Activated CD8-positive, alpha-beta T cell treated with anti-CD3 and anti-CD28 coated beads, Interleukin-2, amount 10 ng/mL, durations not matched to agents 7 days and 5 days (primary cell): ENCODE results near the gene ANKDD1B. TPM values are rescaled to one million over a fixed set of nuclear protein-coding genes. Genes with fewer than 3 reads are reported as not detected.
A peak's percentile ranks its signal among the peaks of the same experiment; 100 is the strongest.
"Not testable (repeated sequence)": the region's sequence is repeated elsewhere in the genome, so short reads cannot be mapped to it uniquely, and the experiment has no call there.

Experiments
- ATAC-seq: fragments of 150-1000 bp; cut with Tn5 transposase; one replicate; pipeline ENCODE4 v1.10.0; 2021; ENCODE audit warnings: moderate library complexity
- CTCF ChIA-PET: fragments of 350-600 bp; sonication (Branson Sonifier 250); formaldehyde crosslinking; loops from one replicate; lab custom pipeline; 2021; ENCODE audit warnings: antibody characterized with exemption; lab: Charles Lee
- POLR2A ChIA-PET: fragments of 350-600 bp; sonication (Branson Sonifier 250); formaldehyde crosslinking; loops from one replicate; lab custom pipeline; 2021; ENCODE audit warnings: antibody characterized with exemption; lab: Charles Lee
- DNase-seq: peaks from one replicate; pipeline ENCODE4 v3.0.0-alpha.2; 2020
- H3K27ac Mint-ChIP-seq: one replicate; pipeline ENCODE4 v1.8.0; 2021; ENCODE audit warnings: mild to moderate bottlenecking, mixed read lengths
- H3K27me3 Mint-ChIP-seq: one replicate; pipeline ENCODE4 v1.8.0; 2021; ENCODE audit warnings: low read depth, mixed read lengths
- H3K36me3 Mint-ChIP-seq: one replicate; pipeline ENCODE4 v1.8.0; 2021; ENCODE audit warnings: low read depth, mixed read lengths
- H3K4me1 Mint-ChIP-seq: one replicate; pipeline ENCODE4 v1.8.0; 2021; ENCODE audit warnings: low read depth, mixed read lengths
- H3K4me3 Mint-ChIP-seq: one replicate; pipeline ENCODE4 v1.8.0; 2021; ENCODE audit warnings: mild to moderate bottlenecking, mixed read lengths
- H3K9me3 Mint-ChIP-seq: one replicate; pipeline ENCODE4 v1.8.0; 2022; ENCODE audit warnings: mixed read lengths; ENCODE audit not compliant: insufficient read depth
- total RNA-seq, 2 experiments: library from RNA; stranded (reverse); gene quantifications; one replicate each; pipeline ENCODE4 v1.2.3, GENCODE V29; 2021

The ANKDD1B gene
- total RNA-seq, 2 experiments from 2014 or later: 0.18 to 0.32 TPM

- ATAC-seq (peak; percentile 64), DNase-seq (no peak)
- H3K9me3 Mint-ChIP-seq: no peaks in the 10 kb centered on the region
- peak overlapping the region; percentile 43 for H3K27ac Mint-ChIP-seq
- peaks cover 9% of the 10 kb centered on the region for H3K4me1 Mint-ChIP-seq
- ChIA-PET POLR2A (no interaction called here), CTCF (interaction anchor here (0.6 to 1.6 kb wide), 4 partner anchors 9 to 441 kb away, joined by 3 read pairs; partner anchors contain the start of gene POC5)
- no peaks in the 10 kb centered on the region for H3K27me3 Mint-ChIP-seq
- H3K4me3 Mint-ChIP-seq: peak overlapping the region; percentile 7
- H3K36me3 Mint-ChIP-seq: peaks cover 31% of the 10 kb centered on the region
Observed at GRCh38 chr5:75678155-75678554, 66.9 kb downstream of the ANKDD1B start.

GRCh38 chr5:75681125-75681830 is 70.0 kb downstream of the ANKDD1B start:
- Mint-ChIP-seq H3K27me3 (no peaks in the 10 kb centered on the region), H3K36me3 (peaks cover 34% of the 10 kb centered on the region), H3K4me3 (no peak overlapping the region), H3K27ac (no peak overlapping the region), H3K4me1 (peaks cover 9% of the 10 kb centered on the region), H3K9me3 (no peaks in the 10 kb centered on the region)
- no peak for DNase-seq
- POLR2A ChIA-PET: interaction anchor here (1.0 kb wide), 1 partner anchor 692 kb away, joined by 3 read pairs; no protein-coding TSS in a partner anchor
- ATAC-seq: no peak
- CTCF ChIA-PET: interaction anchor here (0.7 to 4.8 kb wide), 17 partner anchors 8 to 756 kb away, joined by 3 to 29 read pairs (median 4); partner anchors contain the start of genes ANKRD31, HMGCR and POLK

- POLR2A ChIA-PET: no interaction called here
- CTCF ChIA-PET: no interaction called here
- H3K36me3 Mint-ChIP-seq: peaks cover 41% of the 10 kb centered on the region
Observed at GRCh38 chr5:75685141-75685540, 73.9 kb downstream of the ANKDD1B start.

GRCh38 chr5:75686480-75686879 is 75.2 kb downstream of the ANKDD1B start:
- POLR2A ChIA-PET: no interaction called here
- Mint-ChIP-seq H3K4me1 (peaks cover 5% of the 10 kb centered on the region), H3K36me3 (peaks cover 44% of the 10 kb centered on the region), H3K27ac (no peak overlapping the region), H3K27me3 (no peaks in the 10 kb centered on the region), H3K9me3 (no peaks in the 10 kb centered on the region), H3K4me3 (no peak overlapping the region)
- ATAC-seq (no peak), DNase-seq (no peak)
- CTCF ChIA-PET: no interaction called here

More at GRCh38 chr5:75685141-75685540, 73.9 kb downstream of the ANKDD1B start:
- Mint-ChIP-seq H3K27ac (no peak overlapping the region), H3K27me3 (no peaks in the 10 kb centered on the region), H3K4me1 (no peaks in the 10 kb centered on the region), H3K4me3 (no peak overlapping the region), H3K9me3 (no peaks in the 10 kb centered on the region)
- no peak for ATAC-seq
- DNase-seq: no peak

- POLR2A ChIA-PET: interaction anchor here (0.6 kb wide), 1 partner anchor 22 kb away, joined by 4 read pairs; no protein-coding TSS in a partner anchor
- DNase-seq: peak; percentile 54
- Mint-ChIP-seq H3K27me3 (no peaks in the 10 kb centered on the region), H3K4me1 (peaks cover 10% of the 10 kb centered on the region), H3K4me3 (no peak overlapping the region), H3K9me3 (no peaks in the 10 kb centered on the region), H3K27ac (peak overlapping the region; percentile 27), H3K36me3 (peaks cover 46% of the 10 kb centered on the region)
- CTCF ChIA-PET: interaction anchor here (1.1 to 2.6 kb wide), 2 partner anchors 10 to 22 kb away, joined by 3 to 9 read pairs; no protein-coding TSS in a partner anchor
- ATAC-seq: peak; percentile 58
Observed at GRCh38 chr5:75690669-75691068, 79.4 kb downstream of the ANKDD1B start.

GRCh38 chr5:75694781-75695180 is 83.5 kb downstream of the ANKDD1B start:
- ATAC-seq (no peak), DNase-seq (no peak)
- POLR2A ChIA-PET: no interaction called here
- CTCF ChIA-PET: no interaction called here
- Mint-ChIP-seq H3K27ac (no peak overlapping the region), H3K36me3 (peaks cover 39% of the 10 kb centered on the region), H3K4me3 (no peak overlapping the region), H3K4me1 (peaks cover 12% of the 10 kb centered on the region), H3K9me3 (no peaks in the 10 kb centered on the region), H3K27me3 (no peaks in the 10 kb centered on the region)

- CTCF ChIA-PET, H3K9me3 Mint-ChIP-seq, ATAC-seq, H3K27ac Mint-ChIP-seq, H3K4me3 Mint-ChIP-seq, H3K27me3 Mint-ChIP-seq, DNase-seq, H3K4me1 Mint-ChIP-seq, POLR2A ChIA-PET: not testable (repeated sequence)
- H3K36me3 Mint-ChIP-seq: peaks cover 39% of the 10 kb centered on the region
Observed at GRCh38 chr5:75695472-75696351, 84.5 kb downstream of the ANKDD1B start.

- DNase-seq (no peak), ATAC-seq (no peak)
- no peaks in the 10 kb centered on the region for H3K27me3 Mint-ChIP-seq
- ChIA-PET POLR2A (no interaction called here), CTCF (no interaction called here)
- H3K36me3 Mint-ChIP-seq: peaks cover 48% of the 10 kb centered on the region
- no peaks in the 10 kb centered on the region for H3K9me3 Mint-ChIP-seq
- peaks cover 2% of the 10 kb centered on the region for H3K4me1 Mint-ChIP-seq
- no peak overlapping the region for H3K27ac Mint-ChIP-seq
- no peak overlapping the region for H3K4me3 Mint-ChIP-seq
Observed at GRCh38 chr5:75701856-75702255, 90.6 kb downstream of the ANKDD1B start.

- CTCF ChIA-PET: interaction anchor here (1.4 kb wide), 1 partner anchor 25 kb away, joined by 4 read pairs; no protein-coding TSS in a partner anchor
- Mint-ChIP-seq H3K4me3 (no peak overlapping the region), H3K9me3 (no peaks in the 10 kb centered on the region), H3K4me1 (peaks cover 5% of the 10 kb centered on the region), H3K36me3 (peaks cover 51% of the 10 kb centered on the region), H3K27me3 (no peaks in the 10 kb centered on the region), H3K27ac (no peak overlapping the region)
- POLR2A ChIA-PET: interaction anchor here (1.0 kb wide), 1 partner anchor 37 kb away, joined by 3 read pairs; no protein-coding TSS in a partner anchor
- DNase-seq (no peak), ATAC-seq (no peak)
Observed at GRCh38 chr5:75706016-75706415, 94.8 kb downstream of the ANKDD1B start.

- Mint-ChIP-seq H3K36me3 (peaks cover 50% of the 10 kb centered on the region), H3K4me1 (peaks cover 7% of the 10 kb centered on the region), H3K4me3 (no peak overlapping the region), H3K27ac (no peak overlapping the region), H3K27me3 (no peaks in the 10 kb centered on the region), H3K9me3 (no peaks in the 10 kb centered on the region)
- CTCF ChIA-PET: interaction anchor here (1.4 kb wide), 1 partner anchor 26 kb away, joined by 4 read pairs; no protein-coding TSS in a partner anchor
- DNase-seq (no peak), ATAC-seq (no peak)
- POLR2A ChIA-PET: interaction anchor here (1.0 to 1.2 kb wide), 2 partner anchors 11 to 38 kb away, joined by 3 read pairs; partner anchors contain the start of gene POC5
Observed at GRCh38 chr5:75706775-75707174, 95.5 kb downstream of the ANKDD1B start.

- Mint-ChIP-seq H3K36me3 (peaks cover 43% of the 10 kb centered on the region), H3K27ac (no peak overlapping the region), H3K4me3 (no peak overlapping the region), H3K9me3 (no peaks in the 10 kb centered on the region), H3K4me1 (peaks cover 12% of the 10 kb centered on the region), H3K27me3 (no peaks in the 10 kb centered on the region)
- CTCF ChIA-PET: no interaction called here
- no peak for DNase-seq
- no peak for ATAC-seq
- POLR2A ChIA-PET: no interaction called here
Observed at GRCh38 chr5:75707911-75708509, 96.8 kb downstream of the ANKDD1B start.
